ENCODE measurements around the gene VPS54.

The VPS54 gene

GRCh38 chr2:63876311-63876710 lies 142.9 kb downstream of the VPS54 start:
- TF ChIP-seq GATA2 (IDR thresholded peaks at IDR 0.05; ENCODE audit: low read depth, low read length), result no peak
- TF ChIP-seq GATA3 (IDR thresholded peaks at IDR 0.05; ENCODE audit: low read depth, low read length), result no peak

GRCh38 chr2:63875559-63876245 lies 143.5 kb downstream of the VPS54 start:
- TF ChIP-seq GATA2 (IDR thresholded peaks at IDR 0.05; ENCODE audit: low read depth, low read length) (no peak), GATA3 (IDR thresholded peaks at IDR 0.05; ENCODE audit: low read depth, low read length) (no peak)

GRCh38 chr2:63875131-63875527 lies 144.1 kb downstream of the VPS54 start:
- no peak for TF ChIP-seq GATA3 (IDR thresholded peaks at IDR 0.05; ENCODE audit: low read depth, low read length)
- TF ChIP-seq GATA2 (IDR thresholded peaks at IDR 0.05; ENCODE audit: low read depth, low read length), result no peak

GRCh38 chr2:63874204-63875130 lies 144.8 kb downstream of the VPS54 start:
- TF ChIP-seq GATA2 (IDR thresholded peaks at IDR 0.05; ENCODE audit: low read depth, low read length) (no peak), GATA3 (IDR thresholded peaks at IDR 0.05; ENCODE audit: low read depth, low read length) (no peak)

GRCh38 chr2:63872571-63873328 lies 146.5 kb downstream of the VPS54 start:
- TF ChIP-seq GATA3 (IDR thresholded peaks at IDR 0.05; ENCODE audit: low read depth, low read length), result no peak
- no peak for TF ChIP-seq GATA2 (IDR thresholded peaks at IDR 0.05; ENCODE audit: low read depth, low read length)

GRCh38 chr2:63871864-63872263 lies 147.4 kb downstream of the VPS54 start:
- TF ChIP-seq GATA2 (IDR thresholded peaks at IDR 0.05; ENCODE audit: low read depth, low read length) (no peak), GATA3 (IDR thresholded peaks at IDR 0.05; ENCODE audit: low read depth, low read length) (no peak)

- no peak for TF ChIP-seq GATA2 (IDR thresholded peaks at IDR 0.05; ENCODE audit: low read depth, low read length)
- TF ChIP-seq GATA3 (IDR thresholded peaks at IDR 0.05; ENCODE audit: low read depth, low read length), result no peak
Observed at GRCh38 chr2:63870679-63871078, 148.5 kb downstream of the VPS54 start.

GRCh38 chr2:63866009-63866709 lies 153.1 kb downstream of the VPS54 start:
- TF ChIP-seq GATA3 (IDR thresholded peaks at IDR 0.05; ENCODE audit: low read depth, low read length) (no peak), GATA2 (IDR thresholded peaks at IDR 0.05; ENCODE audit: low read depth, low read length) (no peak)

GRCh38 chr2:63865159-63865799 lies 153.9 kb downstream of the VPS54 start:
- no peak for TF ChIP-seq GATA2 (IDR thresholded peaks at IDR 0.05; ENCODE audit: low read depth, low read length)
- no peak for TF ChIP-seq GATA3 (IDR thresholded peaks at IDR 0.05; ENCODE audit: low read depth, low read length)

GRCh38 chr2:63863707-63864106 lies 155.5 kb downstream of the VPS54 start:
- TF ChIP-seq GATA2 (IDR thresholded peaks at IDR 0.05; ENCODE audit: low read depth, low read length) (no peak), GATA3 (IDR thresholded peaks at IDR 0.05; ENCODE audit: low read depth, low read length) (no peak)

GRCh38 chr2:63862806-63863205 lies 156.4 kb downstream of the VPS54 start:
- no peak for TF ChIP-seq GATA2 (IDR thresholded peaks at IDR 0.05; ENCODE audit: low read depth, low read length)
- TF ChIP-seq GATA3 (IDR thresholded peaks at IDR 0.05; ENCODE audit: low read depth, low read length), result no peak

GRCh38 chr2:63861220-63861822 lies 157.9 kb downstream of the VPS54 start:
- TF ChIP-seq GATA2 (IDR thresholded peaks at IDR 0.05; ENCODE audit: low read depth, low read length) (no peak), GATA3 (IDR thresholded peaks at IDR 0.05; ENCODE audit: low read depth, low read length) (no peak)

- TF ChIP-seq GATA3 (IDR thresholded peaks at IDR 0.05; ENCODE audit: low read depth, low read length), result no peak
- TF ChIP-seq GATA2 (IDR thresholded peaks at IDR 0.05; ENCODE audit: low read depth, low read length), result no peak
Observed at GRCh38 chr2:63858291-63858690, 160.9 kb downstream of the VPS54 start.
